ENCODE data around the gene KISS1. TPM values are rescaled to one million over a fixed set of nuclear protein-coding genes. Genes with fewer than 3 reads are reported as not detected.

KISS1 gene
- total RNA-seq, 1 donor from 2014 or later: 2.7 TPM

DNA sequence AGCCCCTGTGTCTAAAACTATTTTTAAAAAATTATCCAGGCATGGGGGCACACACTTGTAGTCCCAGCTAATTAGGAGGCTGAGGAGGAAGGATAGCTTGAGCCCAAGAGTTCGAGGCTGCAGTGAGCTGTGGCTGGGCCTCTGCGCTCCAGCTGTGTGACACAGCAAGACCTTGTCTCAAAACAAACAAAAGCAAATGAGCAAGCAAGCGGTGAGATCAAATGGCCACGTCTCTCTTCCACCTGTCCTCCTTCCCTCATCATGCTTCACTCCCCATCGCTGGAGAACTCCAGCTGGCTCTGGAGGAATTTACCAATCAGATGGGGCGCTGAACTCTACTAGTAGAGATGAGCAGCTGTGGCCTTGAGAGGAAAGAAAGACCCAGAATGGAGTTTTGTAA, 16.2 kb downstream of the KISS1 start:
- FAIRE-seq (no peak), DNase-seq (ENCODE audit: low read depth) (no peak)
- Mint-ChIP-seq H3K4me3 (ENCODE audit: unreplicated experiment) (no peak overlapping the region), H3K36me3 (ENCODE audit: low read depth, unreplicated experiment) (no peaks in the 10 kb centered on the region), H3K27me3 (ENCODE audit: low read depth, unreplicated experiment) (peaks cover 26% of the 10 kb centered on the region), H3K4me1 (ENCODE audit: low read depth, unreplicated experiment) (no peaks in the 10 kb centered on the region), H3K27ac (ENCODE audit: unreplicated experiment) (no peak overlapping the region), H3K9me3 (ENCODE audit: unreplicated experiment) (no peaks in the 10 kb centered on the region)
- Histone ChIP-seq H3K9me3 (ENCODE audit: insufficient read depth, low read depth, low read length) (no peaks in the 10 kb centered on the region), H3K4me1 (ENCODE audit: insufficient read depth, low read length) (no peaks in the 10 kb centered on the region), H2AFZ (ENCODE audit: low read depth, low read length) (no peak overlapping the region), H3K36me3 (ENCODE audit: insufficient read depth, low read length) (no peaks in the 10 kb centered on the region), H3K79me2 (ENCODE audit: insufficient read depth, low read length) (no peaks in the 10 kb centered on the region), H3K4me3 (ENCODE audit: insufficient read depth, low read depth, low read length) (no peak overlapping the region), H3K27me3 (ENCODE audit: insufficient read depth, low read length) (no peaks in the 10 kb centered on the region), H4K20me1 (ENCODE audit: insufficient read depth, low read length) (no peaks in the 10 kb centered on the region), H3K4me2 (ENCODE audit: low read length) (no peak overlapping the region), H3K27ac (ENCODE audit: low read depth, low read length) (no peak overlapping the region), H3K9ac (ENCODE audit: low read length) (no peak overlapping the region)
- TF ChIP-seq EZH2 (IDR thresholded peaks at IDR 0.05; ENCODE audit: insufficient read depth, low read length): no peak
- TF ChIP-seq, protein P1, sequence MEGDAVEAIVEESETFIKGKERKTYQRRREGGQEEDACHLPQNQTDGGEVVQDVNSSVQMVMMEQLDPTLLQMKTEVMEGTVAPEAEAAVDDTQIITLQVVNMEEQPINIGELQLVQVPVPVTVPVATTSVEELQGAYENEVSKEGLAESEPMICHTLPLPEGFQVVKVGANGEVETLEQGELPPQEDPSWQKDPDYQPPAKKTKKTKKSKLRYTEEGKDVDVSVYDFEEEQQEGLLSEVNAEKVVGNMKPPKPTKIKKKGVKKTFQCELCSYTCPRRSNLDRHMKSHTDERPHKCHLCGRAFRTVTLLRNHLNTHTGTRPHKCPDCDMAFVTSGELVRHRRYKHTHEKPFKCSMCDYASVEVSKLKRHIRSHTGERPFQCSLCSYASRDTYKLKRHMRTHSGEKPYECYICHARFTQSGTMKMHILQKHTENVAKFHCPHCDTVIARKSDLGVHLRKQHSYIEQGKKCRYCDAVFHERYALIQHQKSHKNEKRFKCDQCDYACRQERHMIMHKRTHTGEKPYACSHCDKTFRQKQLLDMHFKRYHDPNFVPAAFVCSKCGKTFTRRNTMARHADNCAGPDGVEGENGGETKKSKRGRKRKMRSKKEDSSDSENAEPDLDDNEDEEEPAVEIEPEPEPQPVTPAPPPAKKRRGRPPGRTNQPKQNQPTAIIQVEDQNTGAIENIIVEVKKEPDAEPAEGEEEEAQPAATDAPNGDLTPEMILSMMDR (IDR thresholded peaks at IDR 0.05; ENCODE audit: insufficient read depth, low read depth, low read length): no peak

DNA sequence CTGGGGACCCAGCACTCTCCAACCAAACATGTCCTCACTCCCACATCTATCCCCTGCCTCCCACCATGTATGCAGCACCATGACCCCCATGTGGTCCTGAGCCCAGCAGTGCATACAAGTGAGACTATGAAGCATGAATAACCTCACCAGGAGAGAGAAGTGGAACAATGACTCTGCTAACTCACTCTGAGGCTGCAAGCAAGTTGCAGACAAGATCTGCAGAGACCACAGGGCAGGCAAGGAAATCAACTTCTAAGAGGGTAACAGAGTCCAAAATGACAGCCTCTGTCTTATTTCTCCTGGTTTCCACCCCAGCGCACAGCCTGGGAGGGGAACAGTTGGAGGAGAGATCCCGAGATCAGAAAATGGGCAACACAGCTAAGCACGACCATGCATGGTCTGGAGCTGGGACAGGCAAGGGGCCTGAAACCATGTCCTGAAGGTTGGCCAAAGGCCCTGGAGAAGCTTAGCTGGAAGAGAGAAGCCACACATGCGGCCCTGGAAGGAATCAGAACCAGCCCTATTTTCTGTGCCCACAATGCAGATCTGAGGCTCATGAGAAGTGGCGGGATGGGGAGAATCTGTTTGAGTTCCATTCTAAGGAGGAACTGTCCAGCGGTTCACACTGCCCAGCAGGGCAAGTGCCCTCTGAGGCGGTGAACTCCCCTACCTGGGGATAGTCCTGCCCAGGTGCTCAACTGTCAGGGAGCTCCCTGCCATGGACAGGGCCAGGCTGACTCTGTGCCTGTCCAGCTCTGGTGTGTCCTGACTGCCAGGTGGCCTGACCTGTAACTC, 17.6 kb downstream of the KISS1 start:
- Histone ChIP-seq H2AFZ (ENCODE audit: low read depth, low read length) (no peak overlapping the region), H3K9ac (ENCODE audit: low read length) (no peak overlapping the region), H3K4me1 (ENCODE audit: insufficient read depth, low read length) (no peaks in the 10 kb centered on the region), H3K79me2 (ENCODE audit: insufficient read depth, low read length) (no peaks in the 10 kb centered on the region), H3K4me3 (ENCODE audit: insufficient read depth, low read depth, low read length) (no peak overlapping the region), H3K27me3 (ENCODE audit: insufficient read depth, low read length) (no peaks in the 10 kb centered on the region), H4K20me1 (ENCODE audit: insufficient read depth, low read length) (no peaks in the 10 kb centered on the region), H3K9me3 (ENCODE audit: insufficient read depth, low read depth, low read length) (no peaks in the 10 kb centered on the region), H3K36me3 (ENCODE audit: insufficient read depth, low read length) (no peaks in the 10 kb centered on the region), H3K27ac (ENCODE audit: low read depth, low read length) (no peak overlapping the region), H3K4me2 (ENCODE audit: low read length) (no peak overlapping the region)
- H3K36me3 Mint-ChIP-seq (ENCODE audit: low read depth, unreplicated experiment): no peaks in the 10 kb centered on the region
- H3K4me1 Mint-ChIP-seq (ENCODE audit: low read depth, unreplicated experiment): no peaks in the 10 kb centered on the region
- peaks cover 25% of the 10 kb centered on the region for H3K27me3 Mint-ChIP-seq (ENCODE audit: low read depth, unreplicated experiment)
- FAIRE-seq (no peak), DNase-seq (ENCODE audit: low read depth) (no peak)
- no peak overlapping the region for H3K4me3 Mint-ChIP-seq (ENCODE audit: unreplicated experiment)
- H3K9me3 Mint-ChIP-seq (ENCODE audit: unreplicated experiment): no peaks in the 10 kb centered on the region
- H3K27ac Mint-ChIP-seq (ENCODE audit: unreplicated experiment): no peak overlapping the region
- TF ChIP-seq, protein P1 (IDR thresholded peaks at IDR 0.05; ENCODE audit: insufficient read depth, low read depth, low read length): no peak
- no peak for TF ChIP-seq EZH2 (IDR thresholded peaks at IDR 0.05; ENCODE audit: insufficient read depth, low read length)

DNA sequence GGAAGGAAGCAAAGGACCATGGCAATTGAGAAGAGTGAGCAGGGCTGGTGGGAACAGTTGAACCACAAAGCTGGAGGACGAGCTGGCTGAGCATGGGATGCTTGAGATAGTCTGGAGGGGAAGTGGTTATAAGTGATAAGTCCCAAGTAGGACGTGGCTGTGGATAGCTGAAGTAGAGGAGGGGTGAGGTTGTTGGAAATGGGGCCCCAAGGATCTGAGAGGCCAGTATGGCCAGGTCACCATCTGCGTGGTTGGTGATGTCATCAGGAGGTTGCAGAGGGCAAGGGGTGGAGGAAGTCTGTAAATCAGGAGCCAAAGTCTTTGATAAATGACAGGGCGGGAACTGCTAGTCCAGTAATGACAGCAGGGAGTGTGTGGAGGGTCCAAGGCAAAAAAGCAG, 19.2 kb downstream of the KISS1 start:
- Histone ChIP-seq H3K4me3 (ENCODE audit: insufficient read depth, low read depth, low read length) (no peak overlapping the region), H4K20me1 (ENCODE audit: insufficient read depth, low read length) (no peaks in the 10 kb centered on the region), H3K36me3 (ENCODE audit: insufficient read depth, low read length) (no peaks in the 10 kb centered on the region), H3K9ac (ENCODE audit: low read length) (no peak overlapping the region), H3K9me3 (ENCODE audit: insufficient read depth, low read depth, low read length) (no peaks in the 10 kb centered on the region), H3K79me2 (ENCODE audit: insufficient read depth, low read length) (no peaks in the 10 kb centered on the region), H3K27me3 (ENCODE audit: insufficient read depth, low read length) (no peaks in the 10 kb centered on the region), H3K27ac (ENCODE audit: low read depth, low read length) (no peak overlapping the region), H3K4me2 (ENCODE audit: low read length) (no peak overlapping the region), H3K4me1 (ENCODE audit: insufficient read depth, low read length) (peaks cover 5% of the 10 kb centered on the region), H2AFZ (ENCODE audit: low read depth, low read length) (no peak overlapping the region)
- H3K36me3 Mint-ChIP-seq (ENCODE audit: low read depth, unreplicated experiment): no peaks in the 10 kb centered on the region
- H3K27ac Mint-ChIP-seq (ENCODE audit: unreplicated experiment): no peak overlapping the region
- FAIRE-seq (no peak), DNase-seq (ENCODE audit: low read depth) (no peak)
- H3K9me3 Mint-ChIP-seq (ENCODE audit: unreplicated experiment): no peaks in the 10 kb centered on the region
- TF ChIP-seq EZH2 (IDR thresholded peaks at IDR 0.05; ENCODE audit: insufficient read depth, low read length): no peak
- TF ChIP-seq, protein P1 (IDR thresholded peaks at IDR 0.05; ENCODE audit: insufficient read depth, low read depth, low read length): no peak
- peaks cover 21% of the 10 kb centered on the region for H3K27me3 Mint-ChIP-seq (ENCODE audit: low read depth, unreplicated experiment)
- no peak overlapping the region for H3K4me3 Mint-ChIP-seq (ENCODE audit: unreplicated experiment)
- H3K4me1 Mint-ChIP-seq (ENCODE audit: low read depth, unreplicated experiment): no peaks in the 10 kb centered on the region

All from astrocyte (in vitro differentiated cells and primary cell).